ENCODE data around the gene TENM3. TPM values are rescaled to one million over a fixed set of nuclear protein-coding genes. Genes with fewer than 3 reads are reported as not detected.

Gene TENM3
- total and polyA plus RNA-seq, 10 of the 15 experiments (the other 5 are each of a cell fraction or from before 2014, with no cell fraction given): 0.01 to 1.7 (median 0.08) TPM; not detected in 2

DNA sequence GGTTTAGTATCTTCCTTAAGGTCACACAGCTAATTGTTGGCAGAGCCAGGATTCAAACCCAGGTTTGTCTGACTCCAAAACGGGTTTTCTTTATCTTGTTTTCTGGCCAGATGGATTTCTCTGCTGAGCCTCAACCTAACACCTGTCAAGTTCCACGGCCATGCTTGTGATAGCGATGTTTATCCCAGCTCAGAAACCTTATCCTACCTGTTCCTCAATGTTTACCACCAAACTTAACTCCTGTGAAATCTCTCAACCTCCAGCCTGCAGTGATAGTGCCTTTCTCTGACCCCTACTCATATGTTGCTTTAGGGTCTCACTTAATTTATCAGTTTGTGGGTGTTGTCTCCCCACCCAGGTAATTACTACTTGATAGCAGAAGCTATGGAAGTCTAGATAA lies 428.0 kb downstream of the TENM3 start:
- H3K4me1 ChIP-seq (ENCODE audit: control insufficient read depth, insufficient read depth, low read length): no peaks in the 10 kb centered on the region
- intact Hi-C loops (cut with micrococcal nuclease; ENCODE audit: unreplicated experiment) (no loop called here), in situ Hi-C loops (cut with MboI) (no loop called here)
- POLR2A ChIA-PET: interaction anchor here (0.6 kb wide), 1 partner anchor 79 kb away, joined by 4 read pairs; no protein-coding TSS in a partner anchor
- ATAC-seq (no peak), FAIRE-seq (no peak), DNase-seq (ENCODE audit: low read depth, low spot score) (no peak)
- H3K4me3 ChIP-seq: no peak overlapping the region
- H3K4me2 ChIP-seq (ENCODE audit: control insufficient read depth, insufficient read depth): no peak overlapping the region
- SMC1A ChIA-PET (ENCODE audit: uncharacterized antibody, unreplicated experiment): interaction anchor here (0.8 to 1.7 kb wide), 2 partner anchors 11 to 30 kb away, joined by 3 to 5 read pairs; no protein-coding TSS in a partner anchor
- H2AFZ ChIP-seq (ENCODE audit: control insufficient read depth, low read depth, low read length): no peak overlapping the region
- H3K27me3 ChIP-seq (replicated peaks in 1 of 2; ENCODE audit: control insufficient read depth in 2 of 2, insufficient read depth in 2 of 2, low read length in 1 of 2): no peaks in the 10 kb centered on the region
- H3K27ac ChIP-seq (ENCODE audit: control insufficient read depth, insufficient read depth): no peak overlapping the region
- TF ChIP-seq, protein P1, sequence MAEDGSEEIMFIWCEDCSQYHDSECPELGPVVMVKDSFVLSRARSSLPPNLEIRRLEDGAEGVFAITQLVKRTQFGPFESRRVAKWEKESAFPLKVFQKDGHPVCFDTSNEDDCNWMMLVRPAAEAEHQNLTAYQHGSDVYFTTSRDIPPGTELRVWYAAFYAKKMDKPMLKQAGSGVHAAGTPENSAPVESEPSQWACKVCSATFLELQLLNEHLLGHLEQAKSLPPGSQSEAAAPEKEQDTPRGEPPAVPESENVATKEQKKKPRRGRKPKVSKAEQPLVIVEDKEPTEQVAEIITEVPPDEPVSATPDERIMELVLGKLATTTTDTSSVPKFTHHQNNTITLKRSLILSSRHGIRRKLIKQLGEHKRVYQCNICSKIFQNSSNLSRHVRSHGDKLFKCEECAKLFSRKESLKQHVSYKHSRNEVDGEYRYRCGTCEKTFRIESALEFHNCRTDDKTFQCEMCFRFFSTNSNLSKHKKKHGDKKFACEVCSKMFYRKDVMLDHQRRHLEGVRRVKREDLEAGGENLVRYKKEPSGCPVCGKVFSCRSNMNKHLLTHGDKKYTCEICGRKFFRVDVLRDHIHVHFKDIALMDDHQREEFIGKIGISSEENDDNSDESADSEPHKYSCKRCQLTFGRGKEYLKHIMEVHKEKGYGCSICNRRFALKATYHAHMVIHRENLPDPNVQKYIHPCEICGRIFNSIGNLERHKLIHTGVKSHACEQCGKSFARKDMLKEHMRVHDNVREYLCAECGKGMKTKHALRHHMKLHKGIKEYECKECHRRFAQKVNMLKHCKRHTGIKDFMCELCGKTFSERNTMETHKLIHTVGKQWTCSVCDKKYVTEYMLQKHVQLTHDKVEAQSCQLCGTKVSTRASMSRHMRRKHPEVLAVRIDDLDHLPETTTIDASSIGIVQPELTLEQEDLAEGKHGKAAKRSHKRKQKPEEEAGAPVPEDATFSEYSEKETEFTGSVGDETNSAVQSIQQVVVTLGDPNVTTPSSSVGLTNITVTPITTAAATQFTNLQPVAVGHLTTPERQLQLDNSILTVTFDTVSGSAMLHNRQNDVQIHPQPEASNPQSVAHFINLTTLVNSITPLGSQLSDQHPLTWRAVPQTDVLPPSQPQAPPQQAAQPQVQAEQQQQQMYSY (CRISPR knock-in tag; IDR thresholded peaks at IDR 0.05): no peak
- TF ChIP-seq ZNF207 (IDR thresholded peaks at IDR 0.05; ENCODE audit: borderline replicate concordance) (no peak), BACH1 (IDR thresholded peaks at IDR 0.05; ENCODE audit: borderline replicate concordance) (no peak), DPF2 (IDR thresholded peaks at IDR 0.05) (no peak), RAD51 (IDR thresholded peaks at IDR 0.05) (no peak), SP1 (IDR thresholded peaks at IDR 0.05; ENCODE audit: low read depth, low read length) (no peak), EP300 (IDR thresholded peaks at IDR 0.05; ENCODE audit: borderline replicate concordance in 1 of 2, control insufficient read depth in 1 of 2, low read depth in 2 of 2, low read length in 2 of 2) (no peak), MTA2 (IDR thresholded peaks at IDR 0.05; ENCODE audit: low read depth) (no peak)
- RAD21 ChIA-PET (ENCODE audit: unreplicated experiment): no interaction called here
- no peaks in the 10 kb centered on the region for H3K79me2 ChIP-seq (ENCODE audit: control insufficient read depth, insufficient read depth, low read length)
- no peaks in the 10 kb centered on the region for H3K36me3 ChIP-seq (ENCODE audit: control insufficient read depth in 2 of 2, insufficient read depth in 2 of 2, low read length in 1 of 2)
- CTCF ChIA-PET: interaction anchor here (1.1 to 1.2 kb wide), 2 partner anchors 10 to 135 kb away, joined by 3 read pairs; no protein-coding TSS in a partner anchor
- BruUV-seq (replicated peaks): no TSS peak
- H3K9me3 ChIP-seq (replicated peaks; ENCODE audit: control insufficient read depth, insufficient read depth, low read length): no peaks in the 10 kb centered on the region
- H4K20me1 ChIP-seq (ENCODE audit: control insufficient read depth, insufficient read depth): no peaks in the 10 kb centered on the region
- 0% methylated on average over 3 of the region's 3 CpGs for WGBS (ENCODE audit: insufficient coverage, insufficient replicate concordance, low lambda C conversion rate, missing lambda C conversion rate)
- no peak overlapping the region for H3K9ac ChIP-seq (ENCODE audit: control insufficient read depth, insufficient read depth, low read length)

Measured in GM12878 (cell line).